Ishikawa (cell line): ENCODE data around the gene YEATS2.

Experiments
- CEBPB ChIP-seq: IDR thresholded peaks from 2 replicates; pipeline ENCODE4 v1.6.1; 2012
- CREB1 ChIP-seq: IDR thresholded peaks from 2 replicates; pipeline ENCODE4 v1.6.1; 2012; ENCODE audit warnings: low read depth
- EGR1 ChIP-seq: IDR thresholded peaks from 2 replicates; pipeline ENCODE4 v1.6.1; 2012
- EP300 ChIP-seq: IDR thresholded peaks from 2 replicates; pipeline ENCODE4 v1.6.1; 2012; ENCODE audit warnings: borderline replicate concordance
- FOXM1 ChIP-seq: IDR thresholded peaks from 2 replicates; pipeline ENCODE4 v1.6.1; 2012; ENCODE audit warnings: low read depth, borderline replicate concordance
- MAX ChIP-seq: IDR thresholded peaks from 2 replicates; pipeline ENCODE4 v1.6.1; 2012
- NFIC ChIP-seq: IDR thresholded peaks from 2 replicates; pipeline ENCODE4 v1.6.1; 2012
- RAD21 ChIP-seq: IDR thresholded peaks from 2 replicates; pipeline ENCODE4 v1.6.1; 2012; ENCODE audit warnings: low read depth
- REST ChIP-seq: IDR thresholded peaks from 2 replicates; pipeline ENCODE4 v1.6.1; 2012; ENCODE audit warnings: low read depth, mild to moderate bottlenecking
- TAF1 ChIP-seq: IDR thresholded peaks from 2 replicates; pipeline ENCODE4 v1.6.1; 2012; ENCODE audit warnings: low read depth, mild to moderate bottlenecking
- TCF12 ChIP-seq: IDR thresholded peaks from 2 replicates; pipeline ENCODE4 v1.6.1; 2012; ENCODE audit warnings: low read depth
- TEAD4 ChIP-seq: IDR thresholded peaks from 2 replicates; pipeline ENCODE4 v1.6.1; 2012
- USF1 ChIP-seq: IDR thresholded peaks from 2 replicates; pipeline ENCODE4 v1.6.1; 2012
- YY1 ChIP-seq: IDR thresholded peaks from 2 replicates; pipeline ENCODE4 v1.6.1; 2012; ENCODE audit warnings: low read depth
- ZBTB7A ChIP-seq: IDR thresholded peaks from 2 replicates; pipeline ENCODE4 v1.6.1; 2012; ENCODE audit warnings: low read depth

The YEATS2 gene

GRCh38 chr3:183728204-183728603 lies 30.6 kb downstream of the YEATS2 start:
- TF ChIP-seq EGR1 = no peak
- TF ChIP-seq ZBTB7A = no peak
- TF ChIP-seq TCF12 = no peak
- no peak for TF ChIP-seq TEAD4
- TF ChIP-seq RAD21 = no peak
- TF ChIP-seq NFIC = no peak
- no peak for TF ChIP-seq YY1
- no peak for TF ChIP-seq EP300
- no peak for TF ChIP-seq USF1
- no peak for TF ChIP-seq MAX
- TF ChIP-seq FOXM1 = no peak
- TF ChIP-seq CREB1 = no peak
- no peak for TF ChIP-seq CEBPB
- TF ChIP-seq TAF1 = no peak

- TF ChIP-seq USF1 (no peak), MAX (no peak), CREB1 (no peak), EP300 (no peak), ZBTB7A (no peak), TEAD4 (no peak)
Observed at GRCh38 chr3:183730361-183730760, 32.8 kb downstream of the YEATS2 start.

GRCh38 chr3:183731611-183732010 lies 34.0 kb downstream of the YEATS2 start:
- no peak for TF ChIP-seq EP300
- no peak for TF ChIP-seq EGR1
- TF ChIP-seq FOXM1 = no peak

GRCh38 chr3:183733553-183733952 lies 36.0 kb downstream of the YEATS2 start:
- TF ChIP-seq CEBPB (no peak), TEAD4 (no peak), MAX (no peak), YY1 (no peak), RAD21 (no peak), FOXM1 (no peak), EGR1 (no peak), REST (no peak)

- TF ChIP-seq USF1 (no peak), YY1 (no peak), ZBTB7A (no peak), EP300 (no peak), REST (no peak), MAX (no peak), CEBPB (no peak), FOXM1 (no peak)
Observed at GRCh38 chr3:183734750-183735494, 37.3 kb downstream of the YEATS2 start.

GRCh38 chr3:183737116-183737515 lies 39.5 kb downstream of the YEATS2 start:
- TF ChIP-seq TAF1 (no peak), MAX (no peak), CREB1 (no peak), TCF12 (no peak), EP300 (no peak), USF1 (no peak), ZBTB7A (no peak), NFIC (no peak)
